NT2/D1 (cell line): ENCODE data around the gene LTB4R.

ENCODE experiments used
- DNase-seq: peaks from one replicate; pipeline ENCODE4 v3.0.0-alpha.2; 2011; ENCODE audit warnings: low read depth, low spot score
- H3K27me3 ChIP-seq: 2 replicates; pipeline ENCODE4 v1.6.0; 2011; ENCODE audit warnings: mild to moderate bottlenecking; ENCODE audit not compliant: insufficient read length, insufficient read depth
- H3K36me3 ChIP-seq: 2 replicates; pipeline ENCODE4 v1.6.1; 2011; ENCODE audit warnings: mild to moderate bottlenecking, low read length, mixed read lengths; ENCODE audit not compliant: insufficient read depth, insufficient read length
- H3K4me1 ChIP-seq: 2 replicates; pipeline ENCODE4 v1.5.1; 2011; ENCODE audit not compliant: insufficient read depth, insufficient read length
- H3K4me3 ChIP-seq: 2 replicates; pipeline ENCODE4 v1.5.1; 2011; ENCODE audit warnings: low read depth; ENCODE audit not compliant: insufficient read length
- H3K9ac ChIP-seq: 2 replicates; pipeline ENCODE4 v1.6.0; 2011; ENCODE audit warnings: low read depth; ENCODE audit not compliant: insufficient read length
- H3K9me3 ChIP-seq: 2 replicates; pipeline ENCODE4 v1.5.1; 2011; ENCODE audit warnings: mild to moderate bottlenecking, low read length; ENCODE audit not compliant: insufficient read depth
- SUZ12 ChIP-seq: IDR thresholded peaks from 2 replicates; pipeline ENCODE4 v1.6.1; 2011; ENCODE audit not compliant: insufficient read length, insufficient read depth; ENCODE audit errors: extremely low read depth
- YY1 ChIP-seq: IDR thresholded peaks from 2 replicates; pipeline ENCODE4 v1.6.1; 2011; ENCODE audit not compliant: insufficient read length, insufficient read depth
- ZNF274 ChIP-seq: IDR thresholded peaks from 2 replicates; pipeline ENCODE4 v1.6.1; 2011; ENCODE audit warnings: mild to moderate bottlenecking, low read depth, low read length

LTB4R gene

GRCh38 chr14:24280797-24281460 is 30.4 kb upstream of the LTB4R start:
- H3K4me3 ChIP-seq = no peak overlapping the region
- no peak for DNase-seq
- H3K4me1 ChIP-seq = peaks cover 4% of the 10 kb centered on the region
- no peak for TF ChIP-seq SUZ12
- no peak for TF ChIP-seq YY1
- TF ChIP-seq ZNF274 = no peak
- H3K27me3 ChIP-seq = no peaks in the 10 kb centered on the region
- H3K36me3 ChIP-seq = no peaks in the 10 kb centered on the region
- no peak overlapping the region for H3K9ac ChIP-seq
- no peaks in the 10 kb centered on the region for H3K9me3 ChIP-seq

DNA sequence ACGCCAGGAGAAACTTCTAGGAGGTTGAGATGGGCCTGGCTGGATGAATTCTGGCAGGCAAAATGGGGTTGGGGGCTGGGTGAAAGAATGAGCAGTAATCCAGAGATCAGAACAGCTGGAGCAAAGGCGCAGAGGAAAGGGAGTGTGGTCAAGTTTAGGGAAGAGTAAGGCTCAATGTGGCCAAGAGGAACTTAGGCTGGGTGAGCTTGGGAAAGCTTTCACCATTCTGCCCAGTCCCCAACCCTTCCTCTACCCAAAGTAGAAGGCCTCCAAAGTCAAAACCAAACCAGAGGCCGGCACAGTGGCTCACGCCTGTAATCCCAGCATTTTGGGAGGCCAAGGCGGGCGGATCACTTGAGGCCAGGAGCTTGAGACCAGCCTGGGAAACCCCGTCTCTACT is 29.7 kb upstream of the LTB4R start:
- Histone ChIP-seq H3K9ac (no peak overlapping the region), H3K4me1 (peaks cover 4% of the 10 kb centered on the region), H3K9me3 (no peaks in the 10 kb centered on the region), H3K36me3 (no peaks in the 10 kb centered on the region), H3K4me3 (no peak overlapping the region), H3K27me3 (no peaks in the 10 kb centered on the region)
- no peak for DNase-seq
- TF ChIP-seq YY1 (no peak), ZNF274 (no peak), SUZ12 (no peak)

DNA sequence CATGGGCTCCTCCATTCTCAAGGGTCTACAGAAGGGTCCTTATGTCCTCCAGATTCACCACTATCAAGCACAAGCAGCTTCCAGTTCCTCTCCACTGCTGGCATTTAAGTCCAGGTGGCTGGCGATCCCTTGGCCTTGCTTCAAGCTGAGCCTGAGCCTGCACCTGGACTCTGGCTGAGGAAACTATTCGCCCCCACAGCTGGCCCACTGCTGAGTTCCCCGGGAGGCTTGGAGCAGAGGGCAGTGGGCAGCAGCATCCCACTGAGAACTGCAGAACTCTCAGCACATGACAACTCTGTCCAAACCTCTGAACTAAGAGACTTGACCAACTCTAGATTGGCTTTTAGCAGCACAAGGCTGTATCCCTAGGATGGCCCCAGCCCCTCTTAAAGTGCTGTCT is 28.6 kb upstream of the LTB4R start:
- Histone ChIP-seq H3K4me1 (peaks cover 4% of the 10 kb centered on the region), H3K9me3 (no peaks in the 10 kb centered on the region), H3K4me3 (no peak overlapping the region), H3K27me3 (no peaks in the 10 kb centered on the region), H3K9ac (no peak overlapping the region), H3K36me3 (no peaks in the 10 kb centered on the region)
- TF ChIP-seq ZNF274 = no peak
- no peak for DNase-seq

- peaks cover 4% of the 10 kb centered on the region for H3K4me1 ChIP-seq
- no peak for DNase-seq
- no peaks in the 10 kb centered on the region for H3K27me3 ChIP-seq
- TF ChIP-seq YY1 (no peak), SUZ12 (no peak), ZNF274 (no peak)
- H3K9ac ChIP-seq = no peak overlapping the region
- H3K36me3 ChIP-seq = no peaks in the 10 kb centered on the region
- H3K9me3 ChIP-seq = no peaks in the 10 kb centered on the region
- H3K4me3 ChIP-seq = no peak overlapping the region
These were observed 27.4 kb upstream of the LTB4R start for GRCh38 chr14:24283796-24284460.

DNA sequence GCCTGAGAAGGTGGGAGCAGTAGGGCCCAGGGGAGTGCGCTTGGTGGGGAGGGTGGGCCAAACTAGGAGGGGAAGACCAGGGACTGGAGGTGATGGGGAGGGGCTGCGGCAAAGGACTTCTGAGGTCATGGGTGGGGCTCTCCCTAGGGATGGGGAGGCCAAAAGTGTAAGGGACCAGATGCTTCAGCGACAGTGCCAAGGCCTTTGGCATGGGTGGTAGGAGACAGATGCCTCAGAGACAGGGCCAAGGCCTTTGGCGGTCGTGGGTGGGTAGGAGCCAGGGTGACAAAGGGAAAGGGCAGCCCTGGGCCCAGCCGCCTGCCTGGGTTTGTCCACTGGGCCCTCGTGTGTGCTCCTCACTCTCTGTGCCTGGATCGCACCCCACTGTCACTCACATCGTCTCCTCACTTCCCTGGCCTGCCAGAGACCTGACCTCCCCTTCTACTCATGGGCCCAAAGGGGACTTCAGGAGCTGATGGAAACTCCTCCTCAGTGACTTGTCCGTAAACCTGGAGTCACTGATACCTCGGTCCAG is 26.7 kb upstream of the LTB4R start:
- Histone ChIP-seq H3K36me3 (peaks cover 4% of the 10 kb centered on the region), H3K4me1 (peaks cover 4% of the 10 kb centered on the region), H3K9ac (no peak overlapping the region), H3K27me3 (no peaks in the 10 kb centered on the region), H3K9me3 (no peaks in the 10 kb centered on the region), H3K4me3 (no peak overlapping the region)
- DNase-seq = no peak
- TF ChIP-seq YY1 = no peak
- TF ChIP-seq ZNF274 = no peak
- TF ChIP-seq SUZ12 = no peak

GRCh38 chr14:24285351-24285750 is 26.0 kb upstream of the LTB4R start:
- Histone ChIP-seq H3K9me3 (no peaks in the 10 kb centered on the region), H3K9ac (no peak overlapping the region), H3K36me3 (peaks cover 11% of the 10 kb centered on the region), H3K4me1 (peaks cover 4% of the 10 kb centered on the region), H3K27me3 (no peaks in the 10 kb centered on the region), H3K4me3 (no peak overlapping the region)
- DNase-seq = no peak
- TF ChIP-seq ZNF274 = no peak
- no peak for TF ChIP-seq SUZ12
- TF ChIP-seq YY1 = no peak

- TF ChIP-seq SUZ12 (no peak), YY1 (no peak), ZNF274 (no peak)
- H3K9ac ChIP-seq = no peak overlapping the region
- H3K4me1 ChIP-seq = no peaks in the 10 kb centered on the region
- no peak overlapping the region for H3K4me3 ChIP-seq
- H3K27me3 ChIP-seq = no peaks in the 10 kb centered on the region
- H3K9me3 ChIP-seq = no peaks in the 10 kb centered on the region
- H3K36me3 ChIP-seq = peaks cover 26% of the 10 kb centered on the region
- no peak for DNase-seq
These were observed 24.3 kb upstream of the LTB4R start for GRCh38 chr14:24286996-24287395.
